G401 (cell line): Measurements from ENCODE around the gene ZC3H7A. TPM values are rescaled to one million over a fixed set of nuclear protein-coding genes. Genes with fewer than 3 reads are reported as not detected.
A peak's percentile ranks its signal among the peaks of the same experiment; 100 is the strongest.

ENCODE experiments used
- DNase-seq: peaks from one replicate; pipeline ENCODE4 v3.0.0-alpha.2; 2015; ENCODE audit warnings: low spot score
- in situ Hi-C: cut with HindIII; loops from 2 replicates; pipeline ENCODE4 v1.10.0; 2016; ENCODE audit warnings: low sequenced_read_pairs, mixed read lengths
- total RNA-seq: library from RNA; depleted of rRNA; stranded (reverse); fragments of >200 nt; shearing (Covaris generic); gene quantifications from 2 replicates; pipeline ENCODE4 v1.2.3, GENCODE V29; 2014

ZC3H7A gene
- total RNA-seq, 1 experiment from 2014 or later: 54.2 TPM

- in situ Hi-C loops: no loop called here
- DNase-seq: peak; percentile 99
These were observed 54.3 kb downstream of the ZC3H7A start, which contains the start of gene TXNDC11 for GRCh38 chr16:11742536-11743307. Gene TXNDC11 (minus strand): TSS chr16:11742857. CDS start chr16:11742730, 127 bp downstream.

GRCh38 chr16:11742093-11742535, 54.9 kb downstream of the ZC3H7A start:
- in situ Hi-C loops: no loop called here
- DNase-seq: no peak

GRCh38 chr16:11740567-11740966, 56.5 kb downstream of the ZC3H7A start:
- in situ Hi-C loops: no loop called here
- DNase-seq: no peak

- in situ Hi-C loops: no loop called here
- no peak for DNase-seq
These were observed 58.1 kb downstream of the ZC3H7A start for GRCh38 chr16:11738742-11739544.

GRCh38 chr16:11737713-11738112, 59.3 kb downstream of the ZC3H7A start:
- in situ Hi-C loops: no loop called here

GRCh38 chr16:11736903-11737302, 60.2 kb downstream of the ZC3H7A start:
- in situ Hi-C loops: no loop called here
- no peak for DNase-seq

More at GRCh38 chr16:11737713-11738112, 59.3 kb downstream of the ZC3H7A start:
- DNase-seq: no peak

GRCh38 chr16:11735787-11736186, 61.3 kb downstream of the ZC3H7A start:
- in situ Hi-C loops: no loop called here
- DNase-seq: no peak

GRCh38 chr16:11734653-11735043, 62.4 kb downstream of the ZC3H7A start:
- in situ Hi-C loops: no loop called here
- no peak for DNase-seq

- in situ Hi-C loops: no loop called here
- no peak for DNase-seq
These were observed 62.9 kb downstream of the ZC3H7A start for GRCh38 chr16:11734025-11734652.

GRCh38 chr16:11731222-11731621, 65.8 kb downstream of the ZC3H7A start:
- DNase-seq: no peak
- in situ Hi-C loops: no loop called here

- in situ Hi-C loops: no loop called here
- no peak for DNase-seq
These were observed 67.3 kb downstream of the ZC3H7A start for GRCh38 chr16:11729787-11730186.

- DNase-seq: no peak
- in situ Hi-C loops: no loop called here
These were observed 69.1 kb downstream of the ZC3H7A start for GRCh38 chr16:11727796-11728543.

GRCh38 chr16:11726008-11726407, 71.0 kb downstream of the ZC3H7A start:
- in situ Hi-C loops: no loop called here

GRCh38 chr16:11725457-11725856, 71.6 kb downstream of the ZC3H7A start:
- in situ Hi-C loops: no loop called here
- no peak for DNase-seq

More at GRCh38 chr16:11726008-11726407, 71.0 kb downstream of the ZC3H7A start:
- DNase-seq: no peak

- in situ Hi-C loops: no loop called here
- DNase-seq: no peak
These were observed 74.6 kb downstream of the ZC3H7A start for GRCh38 chr16:11722468-11722808.

- in situ Hi-C loops: no loop called here
- DNase-seq: no peak
These were observed 75.1 kb downstream of the ZC3H7A start for GRCh38 chr16:11721781-11722467.

GRCh38 chr16:11719762-11720161, 77.3 kb downstream of the ZC3H7A start:
- DNase-seq: no peak
- in situ Hi-C loops: no loop called here

- no peak for DNase-seq
- in situ Hi-C loops: no loop called here
These were observed 77.9 kb downstream of the ZC3H7A start for GRCh38 chr16:11719171-11719570.

GRCh38 chr16:11717811-11718210, 79.2 kb downstream of the ZC3H7A start:
- no peak for DNase-seq
- in situ Hi-C loops: no loop called here
